Stimulated activated naive CD4-positive, alpha-beta T cell treated with Interleukin-2 at 50 U/mL for 16 hours (primary cell): ENCODE data around the gene RITA1.

Experiments used
- DNase-seq: peaks from one replicate; lab custom pipeline; 2025; lab: John Stamatoyannopoulos, UW

RITA1 gene

DNA sequence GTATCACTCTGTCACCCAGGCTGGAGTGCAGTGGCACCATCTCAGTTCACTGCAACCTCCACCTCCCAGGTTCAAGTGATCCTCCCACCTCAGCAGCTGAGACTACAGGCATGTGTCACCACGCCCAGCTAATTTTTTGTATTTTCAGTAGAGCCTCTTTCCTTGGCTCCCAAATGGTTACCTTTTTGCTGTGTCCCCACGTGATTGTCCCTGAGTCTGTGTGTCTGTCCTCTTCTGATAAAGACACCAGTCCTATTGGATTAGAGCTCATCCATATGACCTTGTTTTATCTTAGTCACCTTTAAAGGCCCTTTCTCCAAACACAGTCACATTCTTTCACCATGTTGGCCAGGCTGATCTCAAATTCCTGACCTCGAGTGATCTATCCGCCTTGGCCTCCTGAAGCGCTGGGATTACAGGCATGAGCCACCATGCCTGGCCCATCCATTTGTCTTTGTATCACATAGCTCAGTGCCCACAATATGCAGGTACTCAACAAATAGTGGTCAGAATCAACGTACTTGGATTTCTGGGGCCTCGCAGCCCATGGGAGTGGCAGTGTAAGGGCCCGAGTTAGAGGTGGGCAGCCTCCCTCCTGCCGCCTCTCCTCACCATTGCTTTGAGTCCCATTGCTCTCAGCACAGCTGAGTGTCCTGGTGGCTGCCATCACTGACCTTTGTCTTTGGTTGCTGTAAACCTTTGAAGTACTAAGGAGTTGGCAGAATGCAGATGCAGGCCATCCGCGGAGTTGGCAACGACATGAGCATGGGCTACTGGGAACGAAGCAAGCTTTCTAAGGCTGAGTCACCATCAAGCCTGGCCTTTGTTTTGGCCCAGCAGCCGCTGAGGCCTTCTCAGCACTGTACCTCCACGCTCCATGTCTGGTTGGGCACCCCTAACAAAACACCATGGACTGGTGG is 45.1 kb downstream of the RITA1 start:
- DNase-seq, result no peak

DNA sequence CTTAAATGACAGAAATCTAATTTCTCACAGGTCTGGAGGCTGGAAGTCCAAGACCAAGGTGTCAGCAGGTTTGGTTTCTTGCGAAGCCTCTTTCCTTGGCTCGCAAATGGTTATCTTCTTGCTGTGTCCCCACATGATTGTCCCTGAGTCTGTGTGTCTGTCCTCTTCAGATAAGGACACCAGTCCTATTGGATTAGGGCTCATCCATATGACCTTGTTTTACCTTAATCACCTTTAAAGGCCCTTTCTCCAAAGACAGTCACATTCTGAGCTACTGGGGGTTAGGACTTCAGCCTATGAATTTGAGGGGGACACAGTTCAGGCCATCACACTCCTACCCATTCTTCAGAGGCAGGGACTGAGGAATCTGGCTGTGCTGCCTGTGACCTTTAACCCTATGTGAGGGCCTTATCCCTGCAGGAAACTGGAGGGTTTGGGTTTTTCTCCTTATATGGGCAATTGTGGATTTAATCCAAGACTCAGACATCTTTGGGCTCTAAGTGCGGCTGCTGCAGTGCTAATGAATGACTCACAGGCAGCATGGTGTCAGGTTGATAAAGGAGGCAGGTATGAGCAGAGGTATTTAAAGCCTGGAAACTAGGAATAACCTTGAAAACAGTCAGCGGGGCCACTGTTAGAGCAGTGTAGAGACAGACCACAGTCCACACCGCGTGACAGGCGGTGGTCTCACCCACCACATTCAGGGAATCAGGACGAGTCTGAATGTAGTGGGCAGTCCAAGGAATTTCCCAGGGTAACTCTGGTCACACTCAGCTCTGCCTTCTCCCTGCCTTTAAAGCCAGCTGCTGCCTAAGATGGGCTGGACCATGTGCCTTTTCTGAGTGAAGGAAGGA is 45.9 kb downstream of the RITA1 start:
- no peak for DNase-seq

DNA sequence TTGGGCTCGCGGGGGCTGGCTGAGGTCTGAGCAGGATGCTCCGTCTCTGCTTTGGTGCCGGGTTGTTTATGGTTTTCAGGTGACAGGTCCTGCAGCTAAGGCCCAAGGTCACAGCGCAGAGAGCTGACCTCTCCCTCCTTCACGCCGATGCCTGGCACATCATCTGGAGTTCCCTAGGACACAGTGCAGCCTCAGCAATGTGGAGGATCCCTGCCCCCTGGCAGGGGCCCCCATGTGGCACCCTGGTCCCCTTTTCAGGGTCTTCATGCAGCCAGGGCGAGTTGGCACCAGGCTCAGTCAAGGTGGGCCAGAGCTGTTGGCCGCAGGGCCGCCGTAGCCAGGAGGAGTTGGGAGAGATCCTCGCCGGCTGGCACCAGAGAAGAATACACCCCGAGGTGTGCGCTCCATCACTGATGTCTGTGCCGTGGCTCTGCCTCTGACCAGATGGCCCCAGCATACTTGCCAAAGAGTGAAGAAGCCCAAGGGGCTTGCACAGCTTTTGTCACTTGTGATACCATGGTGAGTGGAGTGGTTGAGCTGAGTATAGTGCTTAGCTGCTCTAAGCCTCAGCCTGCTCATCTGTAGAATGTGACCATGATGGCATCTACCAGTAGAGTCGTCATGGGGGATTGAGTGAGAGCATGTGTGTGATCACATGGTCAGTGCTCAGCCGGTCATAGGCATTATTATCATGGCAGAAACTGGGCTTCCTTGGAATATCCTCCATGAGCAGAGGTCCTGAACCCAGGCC is 46.7 kb downstream of the RITA1 start:
- no peak for DNase-seq

DNA sequence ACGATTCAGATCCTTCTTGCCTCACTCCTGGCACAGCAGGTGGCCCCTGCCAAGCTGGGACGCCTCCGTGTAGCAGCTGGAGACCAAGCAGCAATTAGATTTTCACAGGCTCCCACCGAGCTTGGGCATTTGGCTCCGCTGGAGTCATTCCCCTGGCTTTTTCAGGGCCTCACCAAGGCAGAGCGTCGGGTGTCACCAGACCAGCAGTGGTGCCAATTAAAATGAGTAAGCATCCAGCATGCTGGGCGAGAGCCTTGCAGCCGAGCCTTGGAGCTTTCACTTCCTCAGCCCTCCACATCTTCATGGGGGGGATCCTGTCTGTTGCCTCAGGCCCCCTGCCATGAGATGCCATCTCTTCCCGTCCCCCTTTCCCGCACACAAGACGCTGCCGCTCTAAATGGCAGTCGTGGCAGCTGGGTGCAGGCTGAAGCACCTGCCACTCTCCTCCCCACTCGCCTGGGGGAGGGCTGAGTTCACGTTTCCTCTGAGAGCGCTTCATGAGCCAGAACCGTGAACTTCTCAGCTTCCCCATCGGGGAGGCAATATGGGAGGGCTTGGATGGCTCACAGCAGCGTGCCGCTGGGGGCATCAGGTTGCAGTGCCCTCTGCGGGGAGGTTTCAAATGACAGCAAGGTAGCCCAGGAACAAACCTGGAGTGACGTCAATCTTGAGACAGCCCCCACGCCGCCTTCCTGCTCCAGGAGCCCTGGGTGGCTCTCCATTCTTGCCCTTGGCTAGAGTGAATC is 47.5 kb downstream of the RITA1 start:
- peak; percentile 31 for DNase-seq

DNA sequence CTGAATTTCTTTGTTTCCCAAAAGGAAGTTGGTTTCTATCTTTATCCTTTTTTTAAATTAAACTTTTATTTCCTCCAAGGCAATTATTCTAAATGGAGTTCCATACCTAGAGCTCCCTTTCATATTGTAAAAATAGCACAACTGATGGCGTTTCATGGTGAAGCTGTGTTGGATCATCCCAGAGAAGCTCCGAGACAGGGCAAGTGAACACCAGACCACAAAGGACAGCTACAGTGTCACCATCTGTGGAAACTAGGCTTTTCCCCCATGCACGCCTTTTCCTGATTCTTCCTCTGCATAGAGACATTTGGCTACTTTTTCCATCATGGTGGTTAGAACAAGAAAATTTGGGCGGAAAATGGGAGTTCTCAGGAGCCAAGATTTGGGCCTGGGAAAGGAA is 48.4 kb downstream of the RITA1 start:
- no peak for DNase-seq

DNA sequence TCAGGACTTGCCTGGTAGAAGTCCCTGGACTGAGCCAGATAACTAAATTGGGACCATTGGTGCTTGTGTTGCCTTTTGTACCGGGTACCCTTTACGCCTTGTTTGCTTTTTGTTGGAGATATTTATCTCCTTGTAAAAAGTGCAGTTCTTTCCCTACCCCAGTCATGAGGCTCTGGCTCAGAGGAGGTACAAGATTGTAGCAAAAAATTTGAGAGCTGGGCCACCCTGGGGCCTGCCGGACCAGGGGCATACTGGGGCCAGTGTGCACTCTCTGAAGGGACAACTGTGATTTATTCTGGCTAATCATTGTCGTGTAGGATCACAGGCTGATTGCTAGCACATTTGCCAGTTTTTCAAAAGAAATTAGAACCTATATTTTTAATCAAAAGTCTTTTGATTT is 49.0 kb downstream of the RITA1 start:
- no peak for DNase-seq

DNA sequence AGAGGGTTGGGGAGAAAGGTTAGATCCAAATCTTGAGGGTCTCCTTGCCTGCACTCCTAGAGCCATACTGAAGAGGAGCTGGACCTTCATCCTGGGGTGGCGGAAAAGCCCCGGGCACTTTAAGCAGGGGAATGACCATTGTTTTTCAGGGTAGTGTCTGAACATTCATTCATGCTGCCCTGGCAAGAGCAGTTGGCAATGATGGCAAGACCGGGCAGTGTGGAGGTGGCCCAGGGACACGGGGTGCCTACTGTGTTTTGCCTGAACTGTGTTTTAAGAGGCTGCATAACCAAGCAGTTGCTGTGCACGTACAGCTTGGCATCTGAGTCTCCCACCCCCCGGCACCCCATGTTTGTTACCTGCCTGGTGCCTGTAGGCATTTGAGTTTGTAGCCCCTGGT is 50.5 kb downstream of the RITA1 start:
- no peak for DNase-seq

DNA sequence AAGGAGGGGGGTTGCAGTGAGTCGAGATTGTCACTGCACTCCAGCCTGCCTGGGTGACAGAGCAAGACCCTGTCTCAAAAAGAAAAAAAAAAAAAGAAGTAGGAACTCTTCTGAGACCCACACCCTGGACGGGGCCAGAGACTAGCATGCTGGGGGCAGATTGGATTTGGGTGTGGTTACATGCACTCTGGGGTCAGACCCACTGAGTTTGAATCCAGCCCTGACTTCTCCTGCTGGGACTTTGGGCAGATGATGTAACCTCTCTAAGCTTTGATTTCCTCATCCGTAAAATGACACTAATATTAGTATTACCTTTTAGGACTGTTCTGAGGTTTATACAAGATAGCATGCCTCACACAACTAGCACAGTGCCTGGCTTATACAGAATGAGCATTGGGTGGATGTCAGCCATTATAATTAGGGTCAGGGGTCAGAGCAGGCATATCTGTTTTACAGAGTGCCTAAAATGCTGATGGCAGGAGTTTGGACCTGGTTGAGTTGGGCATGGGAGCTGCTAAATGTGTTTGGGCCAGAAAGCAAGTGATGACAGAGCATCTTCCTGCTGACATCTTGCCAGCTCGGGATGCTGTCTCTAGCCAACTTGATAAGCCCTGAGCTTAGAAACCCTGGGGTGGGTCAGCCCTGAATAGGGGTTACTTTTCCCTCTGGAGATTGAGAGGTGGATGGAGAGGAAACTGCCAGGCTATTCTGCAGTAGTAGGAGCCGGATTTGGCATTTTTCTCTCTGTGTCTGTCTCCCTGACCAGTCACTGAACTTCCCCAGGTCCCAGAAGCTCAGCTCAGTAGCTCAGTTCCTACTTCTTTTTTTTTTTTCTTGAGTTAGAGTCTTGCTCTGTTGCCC is 51.2 kb downstream of the RITA1 start:
- DNase-seq, result no peak

DNA sequence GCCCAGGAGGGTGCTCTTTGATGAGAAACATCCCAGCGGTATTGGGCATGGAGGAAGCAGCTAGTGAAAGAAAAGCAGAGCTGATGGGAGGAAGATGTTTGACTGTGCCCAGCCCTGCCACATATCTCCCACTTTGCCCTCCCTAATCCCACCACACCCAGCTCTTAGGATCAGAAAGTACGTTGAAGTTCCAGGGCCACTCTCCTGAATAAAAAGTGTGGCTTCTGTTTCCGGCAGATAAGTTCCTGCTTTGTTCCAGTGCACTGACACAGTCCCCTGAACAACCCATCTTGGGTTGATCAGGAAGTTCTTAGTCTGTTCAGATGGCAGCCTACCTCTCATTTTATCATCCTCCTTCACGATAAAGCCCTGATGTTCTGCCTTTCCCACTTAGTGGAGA is 52.2 kb downstream of the RITA1 start:
- DNase-seq, result no peak

DNA sequence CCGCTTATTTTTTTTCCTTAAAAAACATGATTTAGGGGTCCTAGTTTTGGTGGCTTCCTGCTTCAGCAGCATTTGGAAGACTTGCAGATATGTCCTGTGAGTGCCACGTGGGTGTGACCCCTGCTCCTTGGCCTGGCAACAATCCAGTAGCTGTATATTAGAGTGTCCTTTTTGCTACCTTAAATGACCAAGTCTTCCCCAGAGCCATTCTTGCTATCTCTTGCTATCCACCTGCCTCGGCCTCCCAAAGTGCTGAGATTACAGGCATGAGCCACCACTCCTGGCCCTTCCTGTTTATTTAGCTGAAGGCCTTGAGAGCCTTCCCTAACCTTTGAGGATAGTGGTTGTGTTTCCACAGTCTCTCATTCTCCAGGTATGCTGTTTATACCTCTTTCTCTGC is 52.8 kb downstream of the RITA1 start:
- DNase-seq, result no peak

DNA sequence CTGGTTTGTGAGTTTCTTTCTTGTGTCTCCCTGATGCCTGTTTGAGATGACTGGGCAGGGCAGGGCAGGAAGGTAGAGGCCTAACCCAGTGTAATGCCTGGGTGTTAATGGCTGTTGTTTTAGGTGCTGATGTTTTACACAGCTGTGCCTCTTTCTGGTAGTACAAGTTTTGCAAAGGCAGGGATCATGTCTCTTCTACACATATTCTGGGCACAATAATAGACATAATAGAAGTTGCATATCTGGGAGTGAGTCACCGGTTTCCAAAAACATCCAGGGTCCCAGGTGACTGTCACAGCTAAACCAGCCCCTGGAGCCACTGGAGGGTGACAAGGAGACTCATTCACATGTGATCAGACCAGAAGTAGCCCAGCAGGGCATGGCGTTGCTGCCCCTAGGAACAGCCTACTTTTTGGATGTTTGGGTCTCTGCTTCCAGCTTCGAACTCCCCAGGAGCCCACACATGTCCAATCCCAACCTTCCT is 53.8 kb downstream of the RITA1 start:
- DNase-seq, result no peak

DNA sequence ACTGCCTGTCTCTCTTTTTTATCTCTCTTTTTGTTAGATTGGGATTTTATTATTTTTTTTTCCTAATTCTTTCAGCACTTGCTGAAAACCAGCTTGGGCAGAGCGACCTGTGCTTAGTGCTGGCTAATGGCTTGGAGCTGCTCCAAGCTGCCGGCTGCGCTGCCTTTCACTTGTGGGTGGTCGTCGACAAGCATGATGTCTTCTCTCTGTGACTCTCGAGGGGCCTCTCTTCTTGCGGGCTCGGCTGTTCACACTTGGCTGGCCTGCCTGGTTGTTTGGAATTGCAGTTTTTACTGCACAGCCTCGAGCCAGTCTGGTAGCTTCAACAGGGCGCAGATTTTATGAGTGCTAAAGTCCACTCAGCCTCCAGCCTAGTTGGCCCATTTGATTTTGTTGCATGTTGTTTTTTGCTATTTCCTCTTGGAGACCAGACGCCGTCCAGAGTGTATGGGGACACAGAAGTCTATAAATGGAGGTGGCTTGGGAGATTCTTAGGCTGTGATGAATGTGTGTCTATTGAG is 54.4 kb downstream of the RITA1 start:
- DNase-seq, result no peak

DNA sequence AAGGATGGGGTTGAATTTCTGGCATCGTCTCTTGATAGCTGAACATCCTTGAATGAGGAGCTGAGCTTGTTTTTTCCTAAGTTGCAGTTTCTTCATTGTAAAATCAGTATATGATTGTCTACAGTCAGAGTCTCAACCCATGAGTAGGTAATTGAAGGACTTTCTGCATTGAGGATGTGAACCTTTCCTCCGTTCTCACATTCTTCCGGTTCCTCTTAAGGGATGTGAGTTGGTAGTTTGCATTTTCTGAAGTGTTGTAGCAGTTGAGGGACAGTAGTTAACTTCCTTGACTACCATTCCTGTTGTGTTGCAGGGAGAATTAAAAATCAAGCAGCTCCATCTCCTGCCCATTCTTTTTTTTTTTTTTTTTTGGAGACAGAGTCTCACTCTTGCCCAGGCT is 54.9 kb downstream of the RITA1 start:
- DNase-seq, result no peak

DNA sequence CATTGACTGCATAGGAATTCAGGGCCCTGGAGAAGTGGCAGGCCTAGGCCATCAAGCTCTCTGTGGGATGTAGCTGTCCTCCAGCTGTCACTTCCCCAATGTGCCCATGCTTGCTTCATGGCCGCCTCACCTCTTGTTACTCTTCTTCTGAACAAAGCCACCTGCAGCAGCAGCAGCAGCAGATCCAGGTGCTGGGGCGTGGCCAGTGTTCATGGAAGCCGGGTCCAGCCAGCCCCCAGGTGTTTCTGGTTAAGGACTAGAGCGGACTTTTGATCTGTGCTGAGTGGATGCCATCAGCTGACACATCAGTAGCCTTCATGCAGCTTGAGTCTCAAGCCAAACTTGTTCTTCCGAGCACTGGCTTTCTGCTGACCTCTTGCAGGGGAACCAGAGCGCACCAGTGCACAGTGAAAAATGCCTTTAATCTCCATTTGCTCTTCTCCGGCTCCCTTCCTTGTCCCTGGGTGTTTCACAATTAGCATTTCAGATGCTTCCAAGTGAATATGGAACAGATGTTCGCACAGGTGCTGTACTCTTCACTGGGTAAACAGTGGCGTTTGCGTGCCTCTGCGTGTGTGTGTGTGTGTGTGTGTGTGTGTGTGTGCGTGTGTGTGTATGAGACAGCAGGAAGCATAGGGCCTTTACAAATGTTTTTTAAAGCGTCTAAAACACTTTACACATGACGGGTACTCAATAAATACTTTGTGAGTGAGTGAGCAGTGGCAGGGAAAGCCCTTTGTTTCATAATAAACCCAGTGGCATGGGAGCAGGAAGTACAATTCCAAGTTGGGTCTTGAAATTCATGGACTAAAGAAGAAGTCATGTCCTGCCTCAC is 55.9 kb downstream of the RITA1 start:
- DNase-seq, result no peak
